NB4 (cell line): ENCODE data around the gene CABP7.

Experiments used
- POLR2A ChIP-seq: IDR thresholded peaks from 2 replicates; pipeline ENCODE4 v1.6.1; 2011; ENCODE audit warnings: mild to moderate bottlenecking; ENCODE audit not compliant: insufficient read length; ENCODE audit errors: extremely low read depth
- TF ChIP-seq, protein P1 (sequence below): IDR thresholded peaks from one replicate; pipeline ENCODE4 v1.5.1; 2012; ENCODE audit warnings: low read depth, low read length
- TF ChIP-seq, protein P2 (sequence below): IDR thresholded peaks from 2 replicates; pipeline ENCODE4 v1.6.1; 2011; ENCODE audit warnings: low read depth, low read length

DNA sequence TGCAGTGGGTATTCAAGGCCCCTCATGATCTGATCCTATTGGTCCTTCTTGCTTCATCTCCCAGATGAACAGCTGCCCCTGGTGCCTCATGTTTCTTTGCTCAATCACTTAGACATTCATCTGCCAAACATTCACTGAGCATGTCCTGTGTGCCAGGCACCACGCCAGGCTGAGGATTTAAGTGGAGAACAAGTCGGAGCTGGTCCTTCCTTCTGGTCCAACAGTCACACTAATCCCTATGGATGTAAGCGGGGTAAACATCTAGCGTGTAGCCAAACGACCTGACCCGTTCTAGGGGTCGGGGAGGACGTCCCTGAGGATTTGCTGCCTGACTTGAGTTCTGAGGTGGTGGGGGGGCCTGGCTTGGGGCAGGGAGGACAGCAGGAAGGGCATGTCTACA lies 25.1 kb downstream of the CABP7 start:
- TF ChIP-seq POLR2A = no peak
- TF ChIP-seq, protein P1, sequence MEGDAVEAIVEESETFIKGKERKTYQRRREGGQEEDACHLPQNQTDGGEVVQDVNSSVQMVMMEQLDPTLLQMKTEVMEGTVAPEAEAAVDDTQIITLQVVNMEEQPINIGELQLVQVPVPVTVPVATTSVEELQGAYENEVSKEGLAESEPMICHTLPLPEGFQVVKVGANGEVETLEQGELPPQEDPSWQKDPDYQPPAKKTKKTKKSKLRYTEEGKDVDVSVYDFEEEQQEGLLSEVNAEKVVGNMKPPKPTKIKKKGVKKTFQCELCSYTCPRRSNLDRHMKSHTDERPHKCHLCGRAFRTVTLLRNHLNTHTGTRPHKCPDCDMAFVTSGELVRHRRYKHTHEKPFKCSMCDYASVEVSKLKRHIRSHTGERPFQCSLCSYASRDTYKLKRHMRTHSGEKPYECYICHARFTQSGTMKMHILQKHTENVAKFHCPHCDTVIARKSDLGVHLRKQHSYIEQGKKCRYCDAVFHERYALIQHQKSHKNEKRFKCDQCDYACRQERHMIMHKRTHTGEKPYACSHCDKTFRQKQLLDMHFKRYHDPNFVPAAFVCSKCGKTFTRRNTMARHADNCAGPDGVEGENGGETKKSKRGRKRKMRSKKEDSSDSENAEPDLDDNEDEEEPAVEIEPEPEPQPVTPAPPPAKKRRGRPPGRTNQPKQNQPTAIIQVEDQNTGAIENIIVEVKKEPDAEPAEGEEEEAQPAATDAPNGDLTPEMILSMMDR = no peak
- TF ChIP-seq, protein P2, sequence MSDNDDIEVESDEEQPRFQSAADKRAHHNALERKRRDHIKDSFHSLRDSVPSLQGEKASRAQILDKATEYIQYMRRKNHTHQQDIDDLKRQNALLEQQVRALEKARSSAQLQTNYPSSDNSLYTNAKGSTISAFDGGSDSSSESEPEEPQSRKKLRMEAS = no peak
